Thyroid gland (tissue), 4 donors: ENCODE data around the gene ARL15. TPM values are rescaled to one million over a fixed set of nuclear protein-coding genes. Genes with fewer than 3 reads are reported as not detected.

Experiments used
- DNase-seq, 2 donors: peaks; one replicate each; pipeline ENCODE4 v3.0.0-alpha.2; 2019
- H3K27ac ChIP-seq, 3 donors: fragments of 200-600 bp; sonication (generic); 1 replicate in 2 of 3; 2 replicates in 1 of 3; pipeline ENCODE4 v1.5.1; 2016 to 2019; ENCODE audit warnings: mild to moderate bottlenecking in 1 of 3, moderate library complexity in 1 of 3
- H3K27me3 ChIP-seq: fragments of 200-600 bp; sonication (generic); one replicate; pipeline ENCODE4 v1.5.1; 2019
- H3K36me3 ChIP-seq, 2 donors: fragments of 200-600 bp; sonication (generic); one replicate each; pipeline ENCODE4 v1.5.1; 2016 to 2019
- H3K4me1 ChIP-seq, 2 donors: fragments of 200-600 bp; sonication (generic); one replicate each; pipeline ENCODE4 v1.5.1; 2017 to 2019
- H3K4me3 ChIP-seq, 3 donors: fragments of 200-600 bp; sonication (generic); replicated peaks in 1 of 3; 1 replicate in 2 of 3; 2 replicates in 1 of 3; pipeline ENCODE4 v1.5.1; 2016; ENCODE audit warnings: mild to moderate bottlenecking in 1 of 3
- H3K9me3 ChIP-seq: fragments of 200-600 bp; sonication (generic); one replicate; pipeline ENCODE4 v1.5.1; 2017
- CTCF ChIP-seq, 6 experiments: fragments of 200-600 bp in 3 of 6; fragments of 450-650 bp in 3 of 6; sonication (generic) in 3 of 6; IDR thresholded peaks; one replicate each; pipeline ENCODE4 v1.5.1; 2016 to 2019; ENCODE audit warnings: antibody characterized with exemption in 6 of 6, mild to moderate bottlenecking in 2 of 6, inconsistent platforms in 1 of 6, moderate library complexity in 1 of 6
- POLR2A ChIP-seq, 2 donors: fragments of 450-650 bp; IDR thresholded peaks; one replicate each; pipeline ENCODE4 v1.6.1; 2017; ENCODE audit warnings: antibody characterized with exemption in 2 of 2, mild to moderate bottlenecking in 2 of 2, moderate library complexity in 1 of 2
- WGBS, 2 donors: methylation state at CpG; one replicate each; pipeline ENCODE4 v1.1.5; 2017; 5-methylcytosine and 5-hydroxymethylcytosine counted together
- intact Hi-C: fragments of 100-400 bp; cut with DNase I; formaldehyde crosslinking; loops from one replicate; pipeline ENCODE4 v1.15.1; 2023
- total RNA-seq, 4 donors: library from RNA; depleted of rRNA; stranded (reverse); fragments of >200 nt; gene quantifications; one replicate each; pipeline ENCODE4 v1.2.3, GENCODE V29; 2016

ARL15 gene
- total RNA-seq, 4 donors from 2014 or later, result 23.2 to 39.0 (median 29.5) TPM

GRCh38 chr5:54220230-54221040 is 89.9 kb downstream of the ARL15 start:
- Histone ChIP-seq H3K4me3 (no peak overlapping the region), H3K9me3 (no peaks in the 10 kb centered on the region), H3K27ac (no peak overlapping the region), H3K4me1 (peaks cover 0 to 4% of the 10 kb centered on the region in 2 donors), H3K36me3 (no peaks in the 10 kb centered on the region), H3K27me3 (no peaks in the 10 kb centered on the region)
- WGBS, 2 donors, result 84 to 89% methylated on average over 12 of the region's 12 CpGs
- TF ChIP-seq POLR2A (IDR thresholded peaks at IDR 0.05) (no peak), CTCF (IDR thresholded peaks at IDR 0.05) (no peak)
- no peak for DNase-seq
- intact Hi-C loops, result loop anchor here (10.0 kb wide), 1 partner anchor 736 kb away; the partner anchor contains the start of gene FST

DNA sequence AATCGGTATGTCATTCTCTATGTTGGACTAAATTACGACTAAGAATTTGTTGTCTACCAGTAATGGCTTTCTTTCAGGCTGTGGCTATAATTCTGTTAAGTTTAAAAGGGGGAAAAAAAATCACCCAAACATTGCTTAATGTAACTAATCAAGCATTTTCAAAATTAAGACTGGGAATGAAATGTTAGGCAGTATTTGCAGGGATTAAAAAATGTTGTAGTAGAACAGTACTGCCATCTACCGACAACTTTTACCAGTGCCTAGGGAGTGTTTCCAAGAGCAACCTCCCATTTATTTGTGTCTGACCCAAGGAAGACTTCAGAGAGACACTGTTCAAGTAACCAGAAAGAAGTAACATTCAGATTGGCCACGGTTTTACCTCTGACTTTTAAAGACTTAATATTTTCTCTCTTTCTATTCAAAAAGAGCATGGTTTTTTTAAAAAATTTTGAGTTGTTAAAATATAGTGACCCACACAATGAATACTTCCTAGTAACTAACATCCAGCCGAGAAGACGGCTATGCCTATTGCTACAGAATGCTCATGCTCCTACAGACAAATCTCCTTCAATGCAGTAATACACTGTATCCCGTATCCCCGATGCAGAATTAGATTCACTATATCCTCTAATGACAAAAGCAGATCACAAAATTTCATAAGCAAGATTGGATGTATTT is 92.4 kb downstream of the ARL15 start:
- WGBS, 2 donors, result 66% methylated on average over 8 of the region's 8 CpGs
- Histone ChIP-seq H3K27me3 (no peaks in the 10 kb centered on the region), H3K4me1 (peaks cover 0 to 4% of the 10 kb centered on the region in 2 donors), H3K9me3 (no peaks in the 10 kb centered on the region), H3K27ac (no peak overlapping the region), H3K36me3 (no peaks in the 10 kb centered on the region), H3K4me3 (no peak overlapping the region)
- DNase-seq, result peak; percentile 17
- intact Hi-C loops, result no loop called here
- no peak for TF ChIP-seq POLR2A (IDR thresholded peaks at IDR 0.05)
- peak; percentile 46 to 83 (median 70) for TF ChIP-seq CTCF (IDR thresholded peaks at IDR 0.05)

- TF ChIP-seq POLR2A (IDR thresholded peaks at IDR 0.05), result no peak
- TF ChIP-seq CTCF (IDR thresholded peaks at IDR 0.05), result no peak
- Histone ChIP-seq H3K4me3 (no peak overlapping the region), H3K9me3 (no peaks in the 10 kb centered on the region), H3K27ac (no peak overlapping the region), H3K36me3 (no peaks in the 10 kb centered on the region), H3K4me1 (no peaks in the 10 kb centered on the region), H3K27me3 (no peaks in the 10 kb centered on the region)
- no peak for DNase-seq
- intact Hi-C loops, result no loop called here
- 86 to 89% methylated on average over 12 of the region's 12 CpGs for WGBS, 2 donors
These were observed 95.1 kb downstream of the ARL15 start for GRCh38 chr5:54215233-54215736.

DNA sequence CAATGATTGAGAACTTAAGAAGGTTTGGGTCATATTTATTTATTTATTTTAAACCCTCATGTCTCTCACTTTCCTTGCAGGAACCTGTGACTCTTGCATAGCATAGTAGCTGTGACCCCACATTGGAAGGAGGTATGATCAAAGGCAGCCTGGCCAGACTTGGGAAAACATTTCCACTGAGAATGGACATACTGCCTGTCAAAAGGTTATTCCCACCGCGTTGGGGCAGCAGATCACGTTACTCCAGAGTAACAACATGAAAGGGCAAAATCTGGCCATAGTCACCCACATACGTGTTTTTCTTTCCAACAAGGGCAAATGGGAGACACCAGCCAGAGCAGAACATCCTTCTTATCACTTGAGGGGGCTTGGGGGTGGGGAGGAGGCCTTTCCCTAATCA is 95.7 kb downstream of the ARL15 start:
- Histone ChIP-seq H3K4me3 (no peak overlapping the region), H3K4me1 (no peaks in the 10 kb centered on the region), H3K27me3 (no peaks in the 10 kb centered on the region), H3K27ac (no peak overlapping the region), H3K36me3 (no peaks in the 10 kb centered on the region), H3K9me3 (no peaks in the 10 kb centered on the region)
- DNase-seq, result no peak
- intact Hi-C loops, result no loop called here
- TF ChIP-seq POLR2A (IDR thresholded peaks at IDR 0.05), result no peak
- no peak for TF ChIP-seq CTCF (IDR thresholded peaks at IDR 0.05)
- 84% methylated on average over 4 of the region's 4 CpGs for WGBS, 2 donors

- WGBS, 2 donors, result 65 to 85% methylated on average over 1 of the region's 1 CpG
- intact Hi-C loops, result no loop called here
These were observed 98.0 kb downstream of the ARL15 start for GRCh38 chr5:54212331-54212730.

More at GRCh38 chr5:54212331-54212730, 98.0 kb downstream of the ARL15 start:
- Histone ChIP-seq H3K36me3 (no peaks in the 10 kb centered on the region), H3K4me3 (no peak overlapping the region), H3K27me3 (no peaks in the 10 kb centered on the region), H3K4me1 (no peaks in the 10 kb centered on the region), H3K27ac (no peak overlapping the region), H3K9me3 (no peaks in the 10 kb centered on the region)
- no peak for DNase-seq
- no peak for TF ChIP-seq CTCF (IDR thresholded peaks at IDR 0.05)
- no peak for TF ChIP-seq POLR2A (IDR thresholded peaks at IDR 0.05)
